DMS 273 (cell line): ENCODE measurements around the gene HOXA7.

ENCODE experiments used
- DNase-seq: peaks from one replicate; lab custom pipeline; 2025; ENCODE audit not compliant: unreplicated experiment; lab: John Stamatoyannopoulos, UW

Gene HOXA7

DNA sequence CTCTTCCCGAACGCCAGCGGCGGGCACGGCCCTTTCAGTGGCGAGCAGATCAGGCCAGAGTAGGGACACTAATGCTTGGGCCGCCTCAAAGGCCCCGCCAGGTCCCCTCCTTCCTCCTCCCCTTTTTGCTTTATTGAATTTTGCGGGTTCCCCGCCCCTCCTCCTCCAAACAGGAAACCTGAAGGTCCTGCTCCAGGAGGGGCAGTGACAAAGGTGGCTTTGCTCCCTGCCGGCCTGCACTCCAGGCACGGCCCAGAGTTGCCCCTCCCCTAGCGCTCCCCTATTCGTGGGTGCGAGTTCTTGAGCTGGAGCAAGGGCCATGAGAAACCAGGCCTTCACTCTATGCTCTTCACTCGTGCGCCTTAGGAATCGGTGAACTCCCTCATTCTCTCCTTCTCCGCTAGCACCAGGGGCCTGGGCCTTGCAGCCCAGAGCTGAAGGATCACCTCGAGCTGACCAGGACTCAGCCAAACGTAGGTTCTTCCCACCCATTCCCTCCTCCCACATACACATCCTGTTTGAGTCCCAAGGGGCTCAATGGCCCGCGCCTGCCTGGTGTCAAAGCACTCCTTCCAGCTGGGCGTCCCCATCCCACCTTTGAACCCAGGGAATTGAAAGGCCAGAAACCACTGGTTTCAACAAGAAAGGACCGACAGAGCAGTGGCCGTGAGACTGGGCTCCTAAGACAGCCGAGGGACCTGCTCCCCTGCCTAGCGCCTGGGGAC lies 8.3 kb downstream of the HOXA7 start:
- no peak for DNase-seq

DNA sequence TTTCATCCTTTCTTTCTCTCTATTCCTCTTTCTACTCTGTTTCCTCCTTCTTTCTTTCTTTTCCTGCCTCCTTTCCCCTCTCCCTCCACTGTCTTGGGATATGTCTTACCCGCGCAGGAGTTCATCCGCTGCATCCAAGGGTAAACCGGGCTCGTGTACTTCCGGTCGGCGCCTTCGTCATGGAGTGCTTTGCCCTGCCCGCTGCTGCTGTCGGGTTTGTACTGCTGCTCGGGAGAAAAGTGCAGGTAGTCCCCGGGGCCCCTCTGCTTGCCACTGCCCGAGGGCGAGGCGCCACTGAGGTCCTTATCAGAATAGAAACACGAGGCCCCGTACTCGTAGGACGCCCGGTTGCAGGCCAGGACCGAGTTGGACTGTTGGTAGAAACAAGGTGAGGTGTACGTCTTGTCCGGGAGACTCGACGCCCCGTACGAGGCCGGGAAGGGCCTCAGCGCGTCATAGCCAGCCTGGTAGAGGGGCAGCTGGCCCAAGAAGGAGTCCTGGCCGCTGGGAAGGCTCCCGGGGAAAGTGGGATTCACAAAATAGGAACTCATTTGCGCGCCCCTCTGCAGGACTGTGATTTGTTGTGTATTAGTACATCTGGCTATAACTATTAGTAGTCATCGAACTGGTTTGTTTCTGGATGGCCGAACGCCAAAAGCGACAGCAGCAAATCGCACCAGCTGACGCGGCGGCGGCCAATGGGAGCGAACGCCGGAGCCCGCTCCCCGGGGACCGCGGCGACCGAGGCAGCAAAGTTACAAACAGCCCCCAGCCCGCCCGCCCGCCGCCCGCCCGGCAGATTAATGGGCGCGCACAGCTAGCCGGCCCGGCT lies 9.1 kb downstream of the HOXA7 start, which contains the start of gene HOXA6:
Gene HOXA6 (minus strand): TSS at position 576 of the 832 bp plus-strand sequence. CDS start 25 bp downstream, at position 551.
- no peak for DNase-seq

DNA sequence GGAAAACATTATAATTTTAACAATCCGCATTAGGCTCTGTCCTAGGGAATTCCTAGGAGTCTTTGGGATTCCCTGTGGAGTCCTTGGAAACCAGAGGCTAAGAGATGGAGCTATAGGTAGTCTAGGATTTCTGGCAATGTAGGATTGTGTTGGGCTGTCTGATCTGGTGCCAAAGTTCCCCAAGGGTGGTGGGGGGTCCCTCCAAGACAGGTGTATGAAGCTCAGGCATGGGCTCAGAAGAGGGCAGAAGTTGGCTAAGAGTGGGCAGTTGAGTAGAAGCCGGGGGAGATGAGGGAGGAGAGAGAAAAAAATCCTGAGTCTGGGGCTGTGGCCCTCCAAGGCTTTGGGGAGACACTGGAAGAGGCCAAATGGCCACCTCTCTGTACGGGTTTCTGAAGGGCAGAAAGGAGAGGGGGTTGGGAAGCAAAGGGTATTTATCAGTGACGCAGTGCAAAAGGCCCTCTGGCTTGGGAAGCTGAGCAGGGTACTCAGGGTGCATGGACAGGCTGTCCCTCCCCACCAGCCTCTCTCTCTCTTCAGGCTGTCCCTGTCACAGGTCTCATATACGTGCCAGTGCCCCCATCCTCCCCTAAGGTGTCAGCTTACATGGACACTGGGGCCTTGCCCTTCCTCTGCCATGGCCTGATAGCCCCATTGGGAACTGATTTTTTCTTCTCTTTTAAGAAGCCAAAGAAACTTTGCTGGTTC lies 9.8 kb downstream of the HOXA7 start:
- DNase-seq = no peak

DNA sequence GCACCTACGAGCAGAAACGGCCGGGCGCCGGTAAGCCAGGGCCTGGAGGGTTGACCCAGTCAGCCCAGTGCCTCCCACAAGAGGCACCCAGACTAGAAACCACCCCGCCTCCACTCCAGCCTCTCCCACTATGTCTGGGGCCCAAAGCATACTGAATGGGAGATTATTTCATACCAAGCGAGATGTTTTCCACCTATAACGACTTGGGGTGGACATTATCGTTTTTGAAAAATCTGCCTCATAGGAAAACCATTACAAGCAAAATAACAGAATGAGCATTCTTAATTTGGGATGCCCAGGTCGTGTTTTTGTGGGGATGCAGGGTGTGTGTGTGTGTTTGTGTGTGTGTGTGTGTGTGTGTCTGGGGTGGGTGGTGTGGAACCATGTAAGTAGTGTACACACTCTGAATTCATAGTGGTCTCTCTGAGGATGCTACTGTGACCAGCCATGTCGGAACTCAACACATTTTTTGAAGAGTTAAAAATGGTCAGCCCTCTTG lies 10.5 kb downstream of the HOXA7 start:
- no peak for DNase-seq

DNA sequence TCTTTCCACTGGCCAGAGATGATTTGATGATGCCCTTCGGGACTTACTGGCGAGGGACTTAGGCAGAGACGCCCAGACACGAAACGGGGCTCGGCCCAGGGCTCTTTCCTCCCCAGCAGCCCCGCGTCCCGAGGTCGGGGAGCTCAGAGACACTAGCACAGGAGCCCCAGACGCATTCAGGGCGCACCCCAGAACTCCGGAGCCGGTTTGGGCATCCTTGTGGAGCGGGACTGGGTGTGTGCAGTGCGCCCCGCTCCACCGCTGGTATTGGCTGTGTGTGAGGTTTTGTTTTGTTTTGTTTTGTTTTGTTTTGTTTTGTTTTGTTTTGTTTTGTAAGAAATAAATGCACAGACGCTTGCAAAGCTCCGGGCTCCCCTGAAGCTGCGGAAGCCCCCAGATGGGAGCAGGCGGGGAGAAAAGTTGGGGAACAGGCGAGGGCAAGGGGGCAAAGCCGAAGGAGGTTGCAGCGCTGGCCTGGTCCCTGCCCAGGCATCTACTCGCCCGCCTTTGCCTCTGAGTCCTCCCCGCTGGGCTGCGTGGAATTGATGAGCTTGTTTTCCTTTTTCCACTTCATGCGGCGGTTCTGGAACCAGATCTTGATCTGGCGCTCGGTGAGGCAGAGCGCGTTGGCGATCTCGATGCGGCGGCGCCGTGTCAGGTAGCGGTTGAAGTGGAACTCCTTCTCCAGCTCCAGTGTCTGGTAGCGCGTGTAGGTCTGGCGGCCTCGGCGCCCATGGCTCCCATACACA lies 11.1 kb downstream of the HOXA7 start:
- no peak for DNase-seq

DNA sequence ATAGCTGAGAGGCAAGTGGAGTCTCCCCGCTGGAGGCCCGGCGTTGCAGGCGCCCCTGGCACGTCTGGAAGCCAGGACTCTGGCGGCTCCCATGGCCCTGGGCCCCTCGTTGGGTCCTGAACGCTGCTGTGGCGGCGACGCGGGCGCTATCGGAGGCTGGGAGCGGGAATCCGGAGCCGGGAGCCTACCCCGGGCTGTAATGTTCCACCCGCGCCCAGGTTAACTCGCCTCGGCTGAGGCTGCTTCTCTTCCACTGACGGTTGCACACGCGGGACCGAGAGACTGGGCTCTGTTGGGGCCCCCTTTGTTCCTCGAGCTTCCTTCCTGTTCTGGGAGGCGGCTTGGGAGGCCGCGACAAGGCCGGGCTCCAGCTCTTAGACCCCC lies 11.7 kb downstream of the HOXA7 start:
- no peak for DNase-seq

DNA sequence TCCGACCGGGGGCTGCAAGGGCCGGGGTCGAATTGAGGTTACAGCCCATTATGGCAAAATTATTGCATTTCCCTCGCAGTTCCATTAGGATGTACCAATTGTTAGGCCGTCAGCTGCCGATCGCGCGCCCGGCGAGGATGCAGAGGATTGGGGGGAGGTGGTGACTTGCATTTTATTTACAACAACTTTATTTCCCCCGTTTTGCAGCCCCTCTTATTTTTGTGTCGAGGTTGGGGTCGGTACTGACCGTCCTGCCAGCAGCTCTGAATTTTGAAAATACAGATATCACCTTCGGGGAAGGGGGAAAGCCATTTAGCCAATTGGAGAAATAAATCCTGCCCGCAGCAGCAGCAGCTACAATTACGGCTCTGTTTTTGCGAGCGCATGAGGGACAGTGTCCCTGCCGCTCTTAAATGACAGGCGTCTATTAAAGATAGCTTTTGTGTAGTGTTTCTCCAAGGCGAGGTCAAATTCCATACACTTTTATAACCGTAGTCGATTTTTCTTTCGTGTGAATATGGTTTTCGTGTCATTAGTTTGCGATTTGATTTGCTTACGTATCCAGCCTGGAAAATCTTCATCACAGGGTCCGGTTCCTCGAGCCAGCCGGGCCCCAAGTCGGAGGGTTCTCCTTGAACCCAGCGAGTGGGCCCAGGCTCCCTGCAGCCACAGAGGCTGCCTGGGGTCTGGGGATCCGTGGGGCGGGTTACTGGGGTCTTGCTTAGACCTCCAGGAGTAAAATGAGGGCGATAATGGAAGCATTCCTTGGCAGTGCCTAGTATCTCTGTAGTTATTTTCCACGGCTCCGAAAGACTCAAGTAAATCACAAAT lies 12.3 kb downstream of the HOXA7 start:
- DNase-seq = no peak

DNA sequence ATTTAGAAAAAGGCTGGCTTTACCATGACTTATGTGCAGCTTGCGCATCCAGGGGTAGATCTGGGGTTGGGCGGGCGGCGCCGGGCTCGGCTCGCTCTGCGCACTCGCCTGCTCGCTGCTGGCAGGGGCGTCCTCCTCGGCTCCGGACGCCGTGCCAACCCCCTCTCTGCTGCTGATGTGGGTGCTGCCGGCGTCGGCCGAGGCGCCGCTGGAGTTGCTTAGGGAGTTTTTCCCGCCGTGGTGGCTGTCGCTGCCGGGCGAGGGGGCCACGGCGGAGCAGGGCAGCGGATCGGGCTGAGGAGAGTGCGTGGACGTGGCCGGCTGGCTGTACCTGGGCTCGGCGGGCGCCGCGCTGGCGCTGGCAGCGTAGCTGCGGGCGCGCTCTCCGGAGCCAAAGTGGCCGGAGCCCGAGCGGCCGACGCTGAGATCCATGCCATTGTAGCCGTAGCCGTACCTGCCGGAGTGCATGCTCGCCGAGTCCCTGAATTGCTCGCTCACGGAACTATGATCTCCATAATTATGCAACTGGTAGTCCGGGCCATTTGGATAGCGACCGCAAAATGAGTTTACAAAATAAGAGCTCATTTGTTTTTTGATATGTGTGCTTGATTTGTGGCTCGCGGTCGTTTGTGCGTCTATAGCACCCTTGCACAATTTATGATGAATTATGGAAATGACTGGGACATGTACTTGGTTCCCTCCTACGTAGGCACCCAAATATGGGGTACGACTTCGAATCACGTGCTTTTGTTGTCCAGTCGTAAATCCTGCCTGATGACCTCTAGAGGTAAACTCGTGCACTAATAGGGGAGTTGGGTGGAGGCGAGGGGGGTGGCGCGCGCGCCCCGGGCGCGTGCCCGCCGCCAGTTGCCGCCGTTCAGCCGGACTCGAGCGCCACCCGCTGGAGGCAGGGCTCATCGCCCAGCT lies 13.2 kb downstream of the HOXA7 start, which contains the start of gene HOXA5:
Gene HOXA5 (minus strand): TSS at position 659 of the 927 bp plus-strand sequence. CDS start 74 bp downstream, at position 585.
- DNase-seq = peak; percentile 95

DNA sequence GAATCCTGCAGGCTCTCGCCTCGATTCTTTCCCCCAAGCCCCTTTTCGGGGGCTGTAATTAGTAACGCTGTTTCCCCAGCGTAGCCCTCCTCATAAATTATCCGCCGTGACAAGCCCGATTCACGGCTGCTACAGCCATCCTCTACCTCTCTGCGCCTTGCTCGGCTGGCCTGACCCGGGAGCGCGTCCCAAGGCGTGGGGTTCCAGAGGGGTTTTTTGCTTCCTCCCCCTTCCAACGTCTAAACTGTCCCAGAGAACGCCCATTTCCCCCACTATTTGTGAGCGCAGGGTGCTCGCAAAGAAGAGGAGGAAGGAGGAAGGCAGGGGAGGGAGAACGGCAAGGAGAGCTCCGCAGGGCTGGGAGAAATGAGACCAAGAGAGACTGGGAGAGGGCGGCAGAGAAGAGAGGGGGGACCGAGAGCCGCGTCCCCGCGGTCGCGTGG lies 13.9 kb downstream of the HOXA7 start:
- peak; percentile 68 for DNase-seq

DNA sequence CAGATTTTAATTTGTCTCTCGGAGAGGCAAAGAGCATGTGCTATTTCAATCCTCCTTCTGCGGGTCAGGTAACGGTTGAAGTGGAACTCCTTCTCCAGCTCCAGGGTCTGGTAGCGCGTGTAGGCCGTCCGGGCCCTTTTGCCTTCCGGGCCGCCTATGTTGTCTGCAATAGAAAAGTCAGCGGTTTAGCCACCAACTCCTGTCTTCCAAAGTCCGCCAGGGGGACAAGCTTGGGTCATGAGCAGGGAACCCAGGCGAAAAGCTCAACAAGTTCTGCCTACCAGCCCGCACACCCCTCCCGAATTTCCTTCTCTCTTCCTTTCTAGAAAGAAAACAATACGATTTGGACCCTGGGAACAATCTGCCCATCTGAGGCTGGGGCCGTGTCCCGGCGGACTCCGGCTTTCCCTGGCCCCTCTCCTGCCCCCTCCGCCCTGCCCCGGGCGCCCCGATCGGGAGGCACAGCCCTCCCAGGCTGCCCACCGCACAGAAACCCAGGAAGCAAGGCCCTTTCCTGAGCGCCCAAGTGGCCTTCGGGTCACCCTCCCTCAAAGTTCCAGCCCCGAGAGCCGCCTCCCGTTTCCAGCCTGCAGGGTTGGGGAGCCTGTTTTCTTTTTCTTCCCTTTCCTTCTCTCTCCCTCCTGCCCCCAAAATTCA lies 14.4 kb downstream of the HOXA7 start:
- peak; percentile 60 for DNase-seq

DNA sequence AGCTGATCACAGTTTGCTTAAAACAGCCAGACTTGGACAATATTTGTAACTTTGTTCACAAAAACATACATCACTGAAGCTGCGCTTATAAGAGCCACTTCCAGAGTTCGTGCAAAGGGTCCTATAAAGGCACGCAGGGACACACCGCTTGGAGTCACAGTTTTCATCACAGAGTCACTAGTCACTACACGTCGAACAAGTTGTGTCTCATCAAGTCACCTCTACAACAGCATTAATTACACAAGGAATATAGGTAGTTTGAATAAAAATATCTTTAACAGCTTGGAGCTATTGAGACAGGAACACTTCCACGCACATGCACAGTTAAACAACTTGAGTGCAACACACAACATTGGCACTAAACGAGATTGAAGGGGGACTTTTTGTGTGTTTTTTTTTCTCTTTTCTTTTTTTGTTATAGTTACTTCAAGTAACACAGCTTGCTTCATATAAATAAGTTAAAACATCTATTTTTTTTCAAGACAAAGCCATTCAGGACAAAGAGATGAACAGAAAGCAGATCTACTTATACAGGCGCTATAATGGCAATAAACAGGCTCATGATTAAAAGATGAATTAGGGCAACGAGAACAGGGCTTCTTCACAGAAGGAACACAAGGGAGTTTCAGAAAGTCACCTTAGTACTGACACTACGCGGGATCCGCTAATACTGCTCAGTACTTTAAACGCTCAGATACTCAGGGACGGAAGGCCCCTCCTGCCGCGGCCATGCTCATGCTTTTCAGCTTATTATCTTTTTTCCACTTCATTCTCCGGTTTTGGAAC lies 15.1 kb downstream of the HOXA7 start:
- no peak for DNase-seq

DNA sequence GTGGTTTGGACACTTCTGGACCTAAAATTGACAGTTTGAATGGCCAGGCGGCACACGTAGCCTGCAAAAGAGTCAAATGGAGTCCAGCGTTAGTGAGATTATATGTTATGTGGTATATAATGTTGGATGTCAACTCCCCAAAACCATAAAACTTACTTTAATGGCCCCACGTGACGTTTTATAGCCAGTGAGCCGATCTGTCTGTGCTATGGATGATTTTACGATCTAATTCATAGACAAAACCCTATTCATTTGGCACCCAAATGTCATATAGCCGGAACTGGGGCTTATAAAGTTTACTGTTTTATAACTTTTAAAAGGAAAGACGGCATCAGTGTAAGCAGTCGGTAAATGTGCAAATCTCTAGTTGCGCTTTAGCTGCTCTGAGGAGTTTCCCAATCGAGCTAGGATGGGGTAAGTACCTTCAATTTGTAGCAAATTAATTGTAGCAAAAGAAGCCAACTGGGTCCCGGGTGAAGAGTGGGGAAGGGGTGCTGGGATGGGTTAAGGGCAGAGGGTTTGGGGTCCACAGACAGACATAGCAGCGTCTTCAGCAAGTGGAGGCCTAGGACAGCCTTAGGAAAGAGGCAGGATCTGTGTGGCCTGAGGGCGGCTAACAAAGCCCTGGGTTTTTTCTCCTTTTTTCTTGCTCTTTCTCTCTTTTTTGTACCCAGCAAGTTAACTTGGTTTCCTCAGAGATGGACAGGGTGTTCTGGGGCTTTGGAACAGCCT lies 16.2 kb downstream of the HOXA7 start:
- DNase-seq = no peak

DNA sequence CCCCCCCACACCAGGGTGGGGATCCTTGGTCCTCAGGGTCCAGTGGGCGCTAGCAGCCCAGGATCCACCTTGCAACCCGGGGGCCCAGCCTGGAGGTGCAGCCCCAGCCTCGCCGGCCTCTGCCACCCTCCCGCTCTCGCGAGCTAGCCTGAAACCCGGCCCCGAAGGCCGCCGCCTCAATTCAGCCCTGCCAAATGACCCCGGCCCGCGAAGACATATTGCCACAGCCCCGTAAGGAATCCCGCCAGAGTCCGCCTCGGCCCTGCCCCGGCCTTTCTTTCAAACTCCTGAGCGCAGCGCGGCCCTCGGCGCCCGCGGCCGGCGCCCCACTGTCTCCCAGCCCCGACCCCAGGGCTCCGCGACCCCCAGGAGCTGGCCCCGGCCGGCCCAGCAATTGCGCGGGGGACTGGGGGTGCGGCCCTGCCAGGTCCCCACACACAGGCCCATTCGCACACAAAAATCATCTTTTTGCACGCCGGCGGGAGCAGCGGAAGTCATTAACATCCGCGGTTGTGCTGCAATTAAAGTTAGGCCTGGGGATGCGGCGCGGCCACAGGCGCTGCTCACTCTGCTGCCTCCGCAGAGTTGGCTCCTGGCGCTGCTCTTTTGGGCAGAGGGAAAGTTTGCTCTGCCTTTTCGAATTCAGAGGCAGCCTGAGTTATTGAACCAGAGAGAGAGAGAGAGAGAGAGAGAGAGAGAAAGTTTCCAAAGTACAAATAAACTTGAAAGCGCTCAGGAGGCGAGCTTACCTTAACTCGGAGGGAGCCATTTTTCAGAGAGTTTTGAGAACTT lies 16.9 kb downstream of the HOXA7 start:
- DNase-seq = no peak

DNA sequence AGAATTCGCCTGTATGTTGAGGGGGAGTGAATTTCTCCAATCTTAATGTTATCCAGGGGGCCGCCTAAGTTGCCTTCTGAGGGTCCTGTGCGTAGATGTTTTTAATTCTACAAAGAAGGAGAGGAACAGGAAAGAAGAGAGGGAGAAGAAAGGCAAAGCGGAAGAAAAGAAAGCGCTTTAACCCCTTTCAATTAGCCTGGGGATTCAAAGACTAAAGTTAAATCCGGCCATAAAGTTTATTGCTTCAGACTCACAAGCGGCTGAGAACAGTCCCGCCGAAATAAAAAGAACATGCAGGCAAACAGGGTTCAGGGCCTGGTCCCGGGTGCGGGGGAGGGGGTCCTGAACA lies 17.5 kb downstream of the HOXA7 start:
- no peak for DNase-seq

DNA sequence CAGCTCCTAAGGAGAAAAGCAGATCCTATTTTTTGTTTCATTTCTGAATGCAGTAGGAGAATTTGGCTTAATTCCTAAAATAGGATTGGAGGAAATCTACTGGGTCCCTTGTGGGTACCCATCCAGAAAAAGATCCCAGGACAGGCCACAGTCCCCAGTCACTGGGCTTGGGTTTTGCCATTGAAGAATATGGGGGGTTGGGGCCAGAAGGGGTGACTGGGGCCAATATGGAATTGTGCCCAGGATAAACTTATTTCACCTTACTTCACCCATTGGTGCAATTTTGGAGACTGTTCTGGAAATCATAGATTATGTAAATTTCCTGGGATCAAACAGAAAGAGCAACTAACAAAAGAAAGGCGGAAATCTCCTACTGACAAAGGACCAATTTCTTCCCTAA lies 18.0 kb downstream of the HOXA7 start:
- DNase-seq = no peak
